Measurements from ENCODE around the gene CHAF1A.

CHAF1A gene

DNA sequence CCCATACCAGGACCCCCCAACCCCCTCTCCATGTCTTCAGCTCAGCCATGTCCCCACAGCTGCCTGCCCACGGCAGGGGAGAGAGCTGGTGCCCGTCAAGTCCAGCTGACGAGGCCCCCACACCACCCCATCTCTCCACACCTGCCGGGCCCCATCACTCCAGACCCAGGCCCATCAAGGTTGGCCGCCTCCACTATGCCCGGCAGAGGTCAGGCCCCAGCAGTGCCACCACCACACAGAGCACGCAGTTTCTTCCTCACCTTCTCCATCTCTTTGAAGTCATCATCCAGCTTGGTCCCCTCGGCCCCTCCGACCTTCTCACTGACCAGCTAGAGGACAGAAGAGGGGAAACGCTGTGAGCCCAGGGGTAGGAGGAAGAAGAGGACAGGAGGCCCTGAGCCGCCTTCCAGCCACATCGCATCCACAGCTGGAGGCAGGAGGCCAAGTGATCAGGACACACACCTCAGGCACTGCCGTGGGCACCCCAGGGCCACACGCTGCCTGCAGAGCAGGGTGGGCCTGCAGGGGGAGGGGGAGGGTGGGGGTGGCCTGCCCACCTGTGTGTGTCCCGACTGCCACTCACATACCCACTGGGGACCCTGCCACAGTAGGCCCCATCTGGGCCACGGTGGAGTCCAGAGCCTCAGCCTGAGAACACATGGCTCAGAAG is 35.6 kb upstream of the CHAF1A start:
- no peak for DNase-seq (ENCODE audit: low spot score)

DNA sequence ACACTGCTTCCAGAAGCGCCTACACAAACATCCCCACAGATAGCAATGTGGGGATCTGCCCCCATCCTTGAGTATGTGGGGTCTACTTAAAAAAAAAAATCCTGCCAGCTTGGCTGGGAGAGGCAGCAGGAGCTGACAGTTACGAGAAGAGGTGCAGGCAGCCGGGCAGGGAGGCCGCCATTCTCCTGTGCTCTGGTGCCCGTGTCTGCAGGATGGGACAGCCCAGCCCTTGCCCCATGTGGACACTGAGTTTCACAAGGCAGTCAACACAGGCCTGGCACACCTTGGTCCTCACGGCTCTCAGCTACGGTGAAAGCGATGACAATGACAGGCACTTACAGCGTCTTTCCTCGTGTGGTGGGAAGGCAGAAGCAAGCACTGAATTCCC is 35.1 kb upstream of the CHAF1A start:
- DNase-seq (ENCODE audit: low spot score) = no peak

DNA sequence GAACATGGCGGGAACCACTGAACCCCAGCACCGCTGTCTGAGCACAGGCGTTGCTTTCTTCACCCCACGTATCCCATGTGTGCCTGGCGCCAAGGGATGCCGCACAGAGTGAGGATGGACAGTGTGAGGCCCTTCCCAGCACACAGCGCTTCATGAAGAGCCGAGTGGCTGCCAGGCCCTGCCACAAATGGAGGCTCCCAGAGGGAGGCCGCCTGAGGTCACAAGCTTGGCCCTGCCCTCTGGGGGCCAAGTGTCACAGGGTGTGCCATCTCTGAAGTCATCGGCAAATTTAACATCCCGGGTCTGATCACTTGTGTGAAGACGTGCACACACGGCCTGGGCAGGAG is 34.7 kb upstream of the CHAF1A start:
- DNase-seq (ENCODE audit: low spot score) = no peak

DNA sequence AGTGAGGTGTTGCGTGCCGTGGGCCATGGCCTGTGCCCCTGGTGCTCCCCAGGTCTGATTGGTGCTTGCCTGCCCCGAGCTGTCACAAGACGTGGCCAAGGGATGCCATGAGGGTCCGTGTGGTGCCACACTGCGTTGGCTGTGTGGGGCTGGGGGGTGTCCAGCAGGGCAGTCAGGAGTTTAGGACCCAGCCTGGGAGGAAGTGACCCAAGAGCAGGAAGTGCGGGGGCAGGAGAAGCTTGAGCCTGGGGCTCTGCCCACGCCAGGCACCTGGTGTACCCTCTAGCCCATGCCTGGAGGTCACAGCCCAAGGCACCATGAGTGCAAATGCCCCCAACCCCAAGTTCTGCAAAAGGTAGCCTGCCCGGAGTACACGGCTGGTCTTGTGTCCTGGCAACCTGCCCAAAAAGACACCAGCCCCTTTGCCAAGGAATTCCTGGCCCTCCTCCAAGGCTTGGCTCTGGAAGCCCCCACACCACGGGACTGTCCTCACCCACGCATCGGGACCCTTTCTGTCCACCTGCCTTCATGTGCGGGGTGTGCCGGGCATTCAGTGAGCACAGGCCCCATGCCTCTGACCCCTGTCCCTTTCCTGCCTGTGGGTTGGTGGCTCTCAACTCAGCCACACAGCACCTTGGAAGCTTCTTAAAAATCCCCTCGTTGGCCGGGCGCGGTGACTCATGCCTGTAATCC is 34.2 kb upstream of the CHAF1A start:
- DNase-seq (ENCODE audit: low spot score) = no peak

DNA sequence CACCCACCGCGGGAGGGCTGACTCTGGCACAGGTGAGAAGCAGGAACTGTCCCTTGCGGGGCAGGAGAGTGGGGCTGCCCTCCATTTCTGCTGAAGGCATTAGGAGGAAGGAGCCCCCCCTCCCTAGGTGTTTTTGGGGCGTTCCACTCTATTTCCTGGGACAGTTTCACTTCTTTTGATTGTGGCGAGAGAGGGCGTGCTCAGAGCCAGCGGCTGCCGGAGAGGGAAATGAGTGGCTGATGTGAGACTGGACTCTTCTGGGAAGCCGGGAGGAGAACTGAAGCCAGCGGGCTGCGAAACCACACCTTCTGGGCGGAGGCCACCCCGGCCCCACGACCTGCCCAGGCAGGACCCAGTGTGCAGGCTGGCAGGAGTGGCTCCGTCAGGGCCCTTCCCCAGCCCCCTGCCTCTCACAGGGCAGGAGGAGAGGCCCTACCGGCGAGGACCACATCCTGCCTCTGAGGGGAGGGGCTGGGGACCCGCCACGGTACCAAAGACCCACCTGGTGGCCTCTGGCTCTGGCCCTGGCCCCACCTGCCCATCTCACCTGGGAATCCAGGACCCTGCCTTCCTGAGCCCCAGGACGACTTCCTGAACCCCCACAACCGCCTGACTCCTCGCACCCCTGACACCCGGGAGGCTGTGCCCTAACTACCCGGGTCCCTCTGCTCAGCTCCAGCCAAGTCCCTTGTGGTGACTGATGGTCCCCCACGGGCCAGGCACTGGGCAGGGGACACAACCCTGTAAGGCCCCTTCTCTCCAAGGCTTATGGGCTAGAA is 33.1 kb upstream of the CHAF1A start:
- peak; percentile 55 for DNase-seq (ENCODE audit: low spot score)

DNA sequence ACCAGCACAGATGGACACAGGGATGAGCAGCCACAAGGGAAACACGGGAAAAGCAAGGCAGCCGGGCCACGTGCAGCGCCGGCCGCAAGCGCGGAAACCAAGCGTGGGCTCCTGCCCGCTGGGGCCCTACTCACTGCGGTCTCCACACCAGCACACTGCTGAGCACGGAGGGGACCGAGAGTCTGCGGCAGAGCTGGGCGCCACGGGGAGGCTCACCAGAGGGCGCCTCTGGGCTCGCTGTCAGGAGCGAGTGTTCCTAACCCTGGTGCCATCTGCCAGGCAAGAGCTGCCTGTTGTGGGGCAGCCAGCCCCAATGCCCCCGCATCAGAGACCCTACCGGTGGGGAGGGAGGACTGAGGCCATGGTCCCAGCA is 32.6 kb upstream of the CHAF1A start:
- peak; percentile 67 for DNase-seq (ENCODE audit: low spot score)

DNA sequence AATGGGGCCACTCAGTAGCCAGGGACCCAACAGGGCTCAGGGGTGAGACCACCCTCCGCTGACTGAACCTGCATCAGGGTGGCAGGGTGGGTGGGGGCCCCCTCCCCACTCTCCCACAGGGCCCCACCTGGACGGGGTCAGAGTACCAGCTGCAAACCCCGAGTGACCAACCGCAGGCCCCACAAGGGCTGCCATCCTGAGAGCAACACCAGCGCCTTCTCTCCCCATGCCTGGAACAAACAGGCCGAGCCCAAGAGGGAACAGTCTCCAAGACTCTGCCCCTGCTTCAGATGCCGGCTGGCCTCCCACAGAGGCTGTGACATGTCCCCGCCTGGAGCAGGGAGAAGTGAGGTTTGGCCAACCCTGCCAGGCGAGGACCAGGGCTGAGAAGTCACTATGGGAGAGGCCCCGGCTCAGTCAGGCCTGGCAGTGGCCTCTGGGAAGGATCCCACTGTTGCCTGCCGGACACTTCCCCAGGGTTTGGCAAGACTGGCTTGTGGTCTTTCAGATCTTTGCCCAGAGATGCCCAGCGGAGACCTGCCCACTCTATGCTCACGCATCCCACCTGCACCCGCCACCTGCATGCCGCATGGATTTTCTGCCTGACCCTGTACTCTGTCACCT is 31.9 kb upstream of the CHAF1A start:
- no peak for DNase-seq (ENCODE audit: low spot score)

DNA sequence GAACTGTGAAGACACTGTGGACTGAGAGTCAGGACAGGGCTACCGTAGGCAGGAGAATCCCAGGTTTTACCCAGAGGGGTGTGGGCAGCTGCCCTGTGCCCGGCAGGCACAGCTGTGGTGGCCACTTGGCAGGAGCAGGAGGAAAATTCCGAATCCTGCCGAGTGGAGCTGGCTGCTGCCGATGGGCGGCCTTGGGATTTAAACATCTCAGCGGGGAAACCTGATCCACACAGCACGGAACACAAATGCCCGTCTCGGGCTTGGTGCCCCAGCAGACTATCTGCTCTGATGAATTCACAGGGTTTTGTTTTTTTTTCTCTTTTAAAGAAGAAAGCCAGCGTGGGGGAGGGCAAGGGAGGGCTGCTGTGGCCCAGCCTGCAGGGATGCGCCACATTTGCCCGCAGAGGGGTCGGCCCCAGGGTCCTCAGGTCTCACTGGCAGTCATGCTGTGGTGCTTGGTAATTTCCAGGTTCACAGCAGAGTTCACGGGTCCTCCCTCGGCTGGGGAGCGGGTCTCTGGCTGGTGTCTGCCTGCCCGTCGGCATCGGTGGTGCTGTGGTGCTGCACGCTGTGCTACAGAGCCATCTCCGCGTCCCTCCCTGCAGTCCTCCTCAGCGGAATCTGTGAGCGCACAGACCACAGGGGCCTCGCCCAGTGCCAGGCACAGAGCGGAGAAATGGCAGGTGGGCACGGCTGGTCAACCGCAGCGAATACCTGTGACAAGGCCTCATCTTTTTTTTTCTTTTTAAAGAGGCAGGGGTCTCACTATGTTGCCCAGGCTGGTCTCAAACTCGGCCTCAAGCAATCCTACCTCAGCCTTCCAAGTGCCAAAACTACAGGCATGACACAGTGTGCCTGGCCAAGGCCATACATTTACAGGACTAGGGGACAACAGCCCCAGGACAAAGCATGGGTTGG is 30.9 kb upstream of the CHAF1A start:
- no peak for DNase-seq (ENCODE audit: low spot score)

DNA sequence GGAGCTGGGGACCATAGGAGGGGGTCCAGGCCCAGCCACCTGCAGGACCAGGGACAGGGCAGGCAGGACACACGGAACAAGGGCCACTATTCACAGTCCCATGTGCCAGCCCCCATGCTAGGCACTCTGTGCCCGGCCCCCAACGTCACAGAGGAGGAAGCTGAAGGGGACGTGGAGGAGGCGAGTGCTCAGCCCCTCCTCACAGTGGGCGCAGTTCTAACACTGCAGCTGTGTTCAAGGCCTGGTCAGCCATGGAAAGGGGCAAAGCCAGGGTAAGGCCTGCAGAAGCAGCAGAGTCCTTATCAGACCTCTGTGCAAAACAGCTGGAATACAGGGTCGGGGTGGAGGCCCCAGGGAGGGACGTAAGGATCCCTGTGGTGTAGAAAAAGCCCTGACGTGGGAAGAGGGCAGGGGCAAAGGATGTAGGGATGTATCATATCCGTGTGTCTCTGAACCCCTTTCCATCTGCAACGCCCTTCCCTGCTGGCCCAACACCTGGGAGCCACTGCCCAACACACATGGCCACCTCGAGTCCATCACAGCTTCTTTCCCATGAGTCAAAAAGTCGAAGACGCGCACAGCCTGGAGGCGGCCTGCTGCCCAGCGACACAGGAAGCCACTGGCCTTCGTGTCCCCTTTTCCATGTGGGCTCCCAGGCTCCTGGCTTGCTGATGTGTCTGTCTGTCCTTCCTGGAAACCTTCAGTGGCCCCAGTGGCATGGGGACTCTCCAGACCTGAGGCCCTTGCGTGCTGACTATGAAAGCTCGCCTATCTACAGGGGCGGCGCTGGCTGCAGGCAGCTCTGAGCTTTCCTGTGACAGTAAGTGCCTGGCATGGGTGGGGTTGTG is 30.1 kb upstream of the CHAF1A start:
- no peak for DNase-seq (ENCODE audit: low spot score)

DNA sequence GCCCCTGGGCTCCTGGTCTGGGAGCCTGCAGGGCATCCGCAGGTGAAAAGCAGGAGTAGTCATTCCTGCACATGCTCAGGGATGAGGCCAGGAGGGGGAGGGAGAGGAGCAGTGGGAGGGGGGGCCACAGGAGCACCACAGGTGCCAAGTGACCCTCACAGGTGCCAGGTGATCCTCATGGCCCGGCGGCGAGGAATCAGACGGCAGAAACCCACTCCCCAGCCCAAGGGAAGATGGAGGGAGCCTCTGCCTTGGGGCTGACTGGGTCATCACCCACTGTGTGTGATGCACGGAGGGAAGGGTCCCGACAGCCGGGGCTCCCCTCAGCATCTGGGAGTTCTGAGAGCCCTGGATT is 29.4 kb upstream of the CHAF1A start:
- DNase-seq (ENCODE audit: low spot score) = no peak

DNA sequence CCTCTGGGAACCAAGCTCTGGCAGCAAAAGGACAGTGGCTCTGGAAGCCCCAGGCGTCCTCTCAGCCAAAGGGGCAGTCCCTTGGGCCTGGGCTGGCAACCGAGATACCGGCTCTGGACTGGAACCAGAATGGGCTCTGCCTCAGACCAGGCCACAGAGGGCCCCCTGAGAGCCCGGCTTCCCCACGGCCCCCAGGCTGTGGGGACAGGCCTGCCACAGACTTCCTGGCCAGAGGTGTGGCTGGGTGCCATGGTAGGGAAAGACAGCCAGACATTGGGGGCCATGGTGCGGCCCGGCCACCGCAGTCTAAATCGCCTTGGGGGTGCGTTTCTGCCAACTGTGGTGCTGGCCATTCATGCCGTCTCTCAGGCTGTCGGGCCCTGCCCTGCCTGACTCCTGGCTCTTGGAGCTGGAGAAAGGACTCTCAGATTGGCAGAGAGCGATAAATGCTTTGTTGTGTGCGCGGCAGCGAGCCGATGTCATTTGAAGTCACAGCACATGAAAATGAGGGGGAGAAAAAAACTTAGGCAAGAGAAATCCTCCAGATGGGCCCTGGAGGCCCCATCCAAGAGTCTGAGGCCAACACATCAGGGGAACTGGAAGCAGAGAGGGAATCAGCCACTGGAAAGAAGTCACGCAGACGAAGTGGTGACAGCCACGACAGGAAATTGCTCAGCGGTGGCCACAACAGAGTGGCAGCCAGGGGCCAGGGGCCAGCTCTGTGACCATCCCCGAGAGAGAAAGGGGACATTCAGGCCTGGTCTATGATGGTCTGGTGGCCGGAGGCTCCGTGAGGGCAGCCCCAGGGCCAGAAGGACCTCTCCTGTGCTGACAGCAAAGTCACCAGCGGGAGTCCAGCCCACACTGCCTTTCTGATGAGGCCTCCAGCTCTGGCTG is 28.6 kb upstream of the CHAF1A start:
- DNase-seq (ENCODE audit: low spot score) = peak; percentile 93

DNA sequence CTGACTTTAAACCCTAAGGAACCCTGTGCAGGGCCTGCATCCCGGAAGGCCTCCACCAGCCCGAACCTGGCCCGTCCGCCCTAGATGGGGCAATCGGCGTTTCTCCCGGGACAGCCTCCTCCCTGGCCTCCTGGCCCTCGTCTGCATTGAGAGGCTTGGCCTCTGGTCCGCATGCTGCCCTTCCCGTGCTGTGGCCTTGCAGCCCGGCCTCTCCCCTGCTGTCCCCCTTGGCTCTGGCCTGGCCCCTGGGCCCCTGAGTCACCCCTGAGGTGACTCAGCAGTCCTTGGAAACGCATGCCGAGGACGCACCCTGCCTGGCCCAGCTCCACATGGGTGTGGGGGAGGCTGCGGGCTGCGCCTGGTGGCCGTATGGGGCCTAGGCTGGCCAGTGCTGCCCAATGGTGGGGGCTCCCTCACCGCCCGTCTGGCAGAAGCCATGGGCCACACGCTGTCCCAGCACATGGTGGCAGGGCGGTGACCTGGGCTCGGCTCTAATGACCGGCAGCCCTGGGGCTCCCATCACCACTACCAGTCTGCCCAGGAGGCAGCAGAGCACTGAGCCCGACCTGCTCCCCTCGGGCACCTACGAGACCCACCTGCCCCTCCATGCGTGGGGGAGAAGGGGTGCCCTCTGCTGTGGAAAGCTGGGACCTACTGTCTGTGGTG is 27.8 kb upstream of the CHAF1A start:
- no peak for DNase-seq (ENCODE audit: low spot score)

DNA sequence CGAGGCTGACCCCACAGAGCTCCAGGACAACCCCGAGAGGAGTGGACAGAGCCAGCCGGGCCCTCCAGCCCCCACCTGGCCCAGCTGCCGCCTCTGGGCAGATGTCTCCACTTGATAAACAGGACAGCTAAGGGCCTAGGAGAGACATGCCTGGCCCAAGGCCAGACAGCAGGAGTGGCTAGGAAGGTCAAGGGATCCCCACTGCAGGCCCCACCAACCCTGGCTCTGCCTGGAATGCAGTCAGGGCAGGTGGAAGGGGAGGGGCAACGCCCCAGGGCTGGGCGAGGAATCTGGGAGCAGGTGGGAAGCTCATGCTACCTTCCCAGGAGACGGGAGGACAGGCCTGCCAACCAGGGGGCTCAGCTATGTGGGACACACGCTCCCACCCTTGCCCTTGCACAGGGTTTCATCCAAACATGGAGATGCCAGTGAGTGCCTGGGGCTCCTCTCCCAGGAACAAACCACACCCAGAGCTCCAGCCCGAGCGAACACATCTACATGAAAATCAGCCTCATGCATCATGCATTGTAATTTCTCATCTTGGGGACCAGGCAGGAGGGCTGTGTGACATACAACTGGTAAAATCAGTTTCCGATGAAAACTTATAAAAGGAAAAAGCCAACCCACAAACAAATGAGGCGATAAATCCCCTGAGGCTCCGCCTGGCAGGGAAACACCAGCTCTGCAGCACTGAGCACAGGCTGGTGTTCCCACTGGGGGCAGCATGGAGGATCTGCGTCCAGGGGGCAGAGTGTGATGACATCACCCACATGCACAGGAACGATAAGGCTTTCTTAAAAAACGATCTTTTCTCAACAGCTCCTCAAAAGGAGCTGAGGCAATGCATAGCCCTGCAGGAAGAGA is 27.0 kb upstream of the CHAF1A start:
- DNase-seq (ENCODE audit: low spot score) = no peak

DNA sequence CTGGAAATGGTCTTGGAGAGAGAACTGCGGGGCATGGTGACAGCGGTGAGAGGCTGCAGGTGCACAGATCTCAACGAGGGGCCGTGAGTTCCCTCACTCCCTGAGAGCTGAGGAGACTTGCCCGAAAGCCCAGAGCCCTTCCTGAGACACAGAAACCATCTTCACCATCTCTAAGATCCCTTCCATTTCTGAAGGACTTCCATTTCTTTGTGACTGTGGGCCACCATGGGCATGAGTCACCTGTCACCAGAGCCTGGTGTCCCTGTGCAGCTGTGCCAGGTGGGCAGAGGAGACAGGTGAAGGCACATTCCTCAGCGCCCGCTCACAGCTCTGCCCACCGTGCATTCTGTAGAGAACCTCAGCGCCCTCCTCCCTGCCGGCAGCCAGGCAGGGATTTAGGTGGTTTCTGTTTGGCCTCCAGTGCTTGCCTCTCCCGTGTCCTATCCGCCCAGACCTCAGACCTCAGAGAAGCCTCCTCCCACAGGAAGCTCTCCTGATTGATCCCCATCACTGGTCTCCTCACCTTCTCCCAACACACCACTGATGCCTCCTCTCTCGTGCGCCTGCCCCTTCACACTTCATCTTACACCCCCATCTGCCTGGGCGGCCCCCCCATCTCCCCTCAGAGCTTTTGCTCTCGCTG is 26.3 kb upstream of the CHAF1A start:
- DNase-seq (ENCODE audit: low spot score) = no peak

DNA sequence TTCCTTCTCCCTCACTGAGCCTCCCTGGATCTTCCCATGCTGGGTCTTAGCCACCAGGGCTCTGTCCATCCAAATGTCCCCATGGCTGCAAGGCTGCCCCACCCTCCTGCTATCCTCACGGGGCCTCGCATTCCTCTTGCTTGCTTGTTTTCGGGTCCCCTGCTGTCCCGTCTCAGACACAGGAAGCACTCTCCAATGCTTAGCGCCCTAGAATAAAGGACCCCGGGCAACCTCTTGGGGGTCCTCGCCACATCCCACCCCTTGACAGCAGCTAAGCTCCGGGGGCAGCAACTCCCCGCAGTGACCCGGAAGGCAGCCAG is 25.8 kb upstream of the CHAF1A start:
- DNase-seq (ENCODE audit: low spot score) = no peak

DNA sequence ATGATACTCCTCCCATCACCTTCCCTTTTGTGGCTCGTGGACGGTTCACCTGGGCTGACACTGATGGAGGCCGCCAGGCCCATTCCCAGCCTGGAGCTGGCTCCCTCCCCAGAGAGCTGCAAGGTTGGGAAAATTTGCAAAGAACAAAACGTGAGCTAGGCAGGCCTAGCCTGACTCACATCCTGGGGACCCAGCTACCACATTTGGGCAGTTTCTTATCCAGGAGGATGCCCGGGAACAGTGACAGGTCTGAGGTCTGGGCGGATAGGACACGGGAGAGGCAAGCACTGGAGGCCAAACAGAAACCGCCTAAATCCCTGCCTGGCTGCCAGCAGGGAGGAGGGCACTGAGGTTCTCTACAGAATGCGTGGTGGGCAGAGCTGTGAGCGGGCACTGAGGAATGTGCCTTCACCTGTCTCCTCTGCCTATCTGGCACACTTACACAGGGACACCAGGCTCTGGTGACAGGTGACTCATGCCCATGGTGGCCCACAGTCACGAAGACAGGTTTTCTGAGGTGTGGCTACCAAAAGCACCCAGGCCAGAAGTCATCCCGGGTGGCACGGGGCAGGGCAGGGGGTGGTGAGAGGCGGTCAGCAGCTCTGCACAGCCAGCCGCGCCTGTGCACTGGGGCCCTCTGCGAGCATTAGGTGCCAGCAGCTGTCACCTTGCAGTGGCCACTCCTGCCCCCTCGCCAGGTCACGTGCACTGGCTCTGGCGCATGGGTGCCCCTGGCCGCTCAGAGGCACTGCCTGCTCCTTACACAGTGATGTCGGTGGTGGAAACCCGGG is 25.3 kb upstream of the CHAF1A start:
- DNase-seq (ENCODE audit: low spot score) = no peak

DNA sequence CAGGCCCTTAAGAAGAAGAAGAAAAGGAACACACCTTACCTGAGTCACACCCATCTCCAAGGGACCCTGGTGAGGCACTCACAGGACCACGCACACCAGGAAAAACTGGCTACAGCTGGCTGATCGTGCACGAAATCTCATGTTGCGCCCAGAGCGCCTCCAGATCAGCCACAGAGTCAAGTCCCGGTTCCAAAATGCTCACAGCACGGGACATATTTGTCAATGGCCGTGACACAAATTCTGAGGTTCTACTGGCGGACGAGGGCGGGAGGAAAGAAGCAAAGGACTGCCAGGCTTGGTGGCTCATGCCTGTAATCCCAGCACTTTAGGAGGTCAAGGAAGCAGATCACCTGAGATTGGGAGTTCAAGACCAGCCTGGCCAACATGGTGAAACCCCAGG is 23.6 kb upstream of the CHAF1A start:
- DNase-seq (ENCODE audit: low spot score) = no peak

Data from pons (tissue), 1 donor.